GM23338 (cell line): Measurements from ENCODE around the gene PIGB. TPM values are rescaled to one million over a fixed set of nuclear protein-coding genes. Genes with fewer than 3 reads are reported as not detected.

Source experiments
- ATAC-seq: fragments of 200-7000 bp; cut with Tn5 transposase; 3 replicates; pipeline ENCODE4 v1.9.1; 2020
- DNase-seq: peaks from one replicate; pipeline ENCODE4 v3.0.0-alpha.2; 2015; ENCODE audit warnings: low spot score
- H2AFZ ChIP-seq: fragments of 200-600 bp; sonication (generic); 2 replicates; pipeline ENCODE4 v1.8.0; 2016; ENCODE audit warnings: antibody characterized with exemption, mild to moderate bottlenecking, moderate library complexity
- H3F3A ChIP-seq: fragments of 200-600 bp; sonication (generic); replicated peaks from 2 replicates; pipeline ENCODE4 v1.8.0; 2017; ENCODE audit warnings: antibody characterized with exemption, mixed run types, low read depth
- H3K27ac ChIP-seq: fragments of 200-600 bp; sonication (generic); 2 replicates; pipeline ENCODE4 v1.6.1; 2016; ENCODE audit warnings: low read depth
- H3K27me3 ChIP-seq: fragments of 200-600 bp; sonication (generic); 2 replicates; pipeline ENCODE4 v1.8.0; 2016; ENCODE audit warnings: mild to moderate bottlenecking, mixed run types, moderate library complexity; ENCODE audit not compliant: insufficient read depth
- H3K36me3 ChIP-seq: fragments of 200-600 bp; sonication (generic); 2 replicates; pipeline ENCODE4 v1.8.0; 2016; ENCODE audit warnings: mild to moderate bottlenecking; ENCODE audit not compliant: insufficient read depth
- H3K4me1 ChIP-seq: fragments of 200-600 bp; sonication (generic); 2 replicates; pipeline ENCODE4 v1.8.0; 2016; ENCODE audit warnings: mild to moderate bottlenecking, moderate library complexity; ENCODE audit not compliant: insufficient read depth
- H3K4me2 ChIP-seq: fragments of 200-600 bp; sonication (generic); 2 replicates; pipeline ENCODE4 v1.7.1; 2017; ENCODE audit warnings: mixed run types
- H3K4me3 ChIP-seq: fragments of 200-600 bp; sonication (generic); 2 replicates; pipeline ENCODE4 v1.6.1; 2016; ENCODE audit warnings: mixed run types
- H3K79me2 ChIP-seq: fragments of 200-600 bp; sonication (generic); replicated peaks from 2 replicates; pipeline ENCODE4 v1.8.0; 2017; ENCODE audit warnings: mild to moderate bottlenecking; ENCODE audit not compliant: insufficient read depth
- H3K9me2 ChIP-seq: fragments of 200-600 bp; sonication (generic); 2 replicates; pipeline ENCODE4 v1.8.0; 2017; ENCODE audit not compliant: insufficient read depth
- H4K20me1 ChIP-seq: fragments of 200-600 bp; sonication (generic); replicated peaks from 2 replicates; pipeline ENCODE4 v1.8.0; 2017; ENCODE audit warnings: mild to moderate bottlenecking; ENCODE audit not compliant: insufficient read depth
- H3K27ac Mint-ChIP-seq: 2 replicates; pipeline ENCODE4 v1.8.0; 2020; ENCODE audit warnings: inconsistent platforms, mild to moderate bottlenecking, moderate library complexity, mixed read lengths
- H3K27me3 Mint-ChIP-seq: 3 replicates; pipeline ENCODE4 v1.8.0; 2022; ENCODE audit warnings: low read depth, mild to moderate bottlenecking, moderate library complexity, mixed read lengths, inconsistent platforms; ENCODE audit not compliant: insufficient read depth, poor library complexity
- H3K36me3 Mint-ChIP-seq: 3 replicates; pipeline ENCODE4 v1.8.0; 2021; ENCODE audit warnings: low read depth, mild to moderate bottlenecking, inconsistent platforms, moderate library complexity, mixed read lengths
- H3K4me1 Mint-ChIP-seq: 3 replicates; pipeline ENCODE4 v1.8.0; 2020; ENCODE audit warnings: mild to moderate bottlenecking, inconsistent platforms, mixed read lengths
- H3K4me3 Mint-ChIP-seq: 3 replicates; pipeline ENCODE4 v1.8.0; 2021; ENCODE audit warnings: moderate library complexity, mild to moderate bottlenecking, inconsistent platforms, mixed read lengths
- H3K9me3 Mint-ChIP-seq: 3 replicates; pipeline ENCODE4 v1.8.0; 2020; ENCODE audit warnings: moderate library complexity, mild to moderate bottlenecking, inconsistent platforms, mixed read lengths
- CTCF ChIP-seq, 2 experiments: fragments of 200-600 bp in 1 of 2; sonication (generic) in 1 of 2; conservative IDR thresholded peaks; 2 replicates each; pipeline versions ENCODE4 v1.5.1 to v1.6.1; 2016 to 2017; ENCODE audit warnings: antibody characterized with exemption in 2 of 2, low read depth in 2 of 2, mild to moderate bottlenecking in 2 of 2, moderate library complexity in 1 of 2
- ETS1 ChIP-seq: IDR thresholded peaks from 2 replicates; pipeline ENCODE4 v1.6.1; 2016; ENCODE audit warnings: antibody characterized with exemption
- POLR2AphosphoS5 ChIP-seq: IDR thresholded peaks from 2 replicates; pipeline ENCODE4 v1.6.1; 2016; ENCODE audit warnings: antibody characterized with exemption, low read depth
- ZNF462 ChIP-seq: fragments of 250-450 bp; sonication (Bioruptor Pico); IDR thresholded peaks from 2 replicates; pipeline ENCODE4 v1.5.0; 2020; ENCODE audit warnings: mild to moderate bottlenecking, moderate library complexity
- polyA plus RNA-seq: library from polyadenylated mRNA; unstranded; fragments of >200 nt; fragmentation: Nextera tagmentation; extraction: Ambion mirVana; gene quantifications from 2 replicates; pipeline ENCODE4 v1.2.1, GENCODE V29; 2016
- total RNA-seq: library from RNA; depleted of rRNA; stranded (reverse); fragments of >200 nt; shearing (Covaris generic); gene quantifications from 2 replicates; pipeline ENCODE4 v1.2.3, GENCODE V29; 2014

The PIGB gene
- total and polyA plus RNA-seq, 2 experiments from 2014 or later = 6.1 to 9.0 TPM

GRCh38 chr15:55357774-55358173, 38.8 kb downstream of the PIGB start:
- Histone ChIP-seq H4K20me1 (no peaks in the 10 kb centered on the region), H3K9me2 (no peaks in the 10 kb centered on the region), H3K4me1 (peaks cover 6% of the 10 kb centered on the region), H3K4me3 (no peak overlapping the region), H3K79me2 (no peaks in the 10 kb centered on the region), H2AFZ (no peak overlapping the region), H3K4me2 (no peak overlapping the region), H3K36me3 (no peaks in the 10 kb centered on the region), H3K27me3 (no peaks in the 10 kb centered on the region), H3F3A (no peaks in the 10 kb centered on the region), H3K27ac (no peak overlapping the region)
- Mint-ChIP-seq H3K27me3 (no peaks in the 10 kb centered on the region), H3K27ac (no peak overlapping the region), H3K4me1 (peaks cover 21% of the 10 kb centered on the region; the same call in 2 of the 3 replicates), H3K4me3 (no peak overlapping the region), H3K36me3 (no peaks in the 10 kb centered on the region), H3K9me3 (no peaks in the 10 kb centered on the region; the same call in 2 of the 3 replicates)
- no peak for TF ChIP-seq ZNF462
- no peak for TF ChIP-seq ETS1
- TF ChIP-seq POLR2AphosphoS5 = no peak
- no peak for TF ChIP-seq CTCF (conservative IDR thresholded peaks at IDR 0.05; ENCODE audit: low read depth in 2 of 2)
- ATAC-seq (no peak), DNase-seq (no peak)
